GM18907 (cell line): ENCODE data around the gene SULF2.

Source experiments
- ATAC-seq: cut with Tn5 transposase; IDR thresholded peaks from one replicate; pipeline ENCODE4 v1.9.1; 2021; ENCODE audit warnings: mild to moderate bottlenecking, moderate library complexity; ENCODE audit not compliant: unreplicated experiment

Gene SULF2

DNA sequence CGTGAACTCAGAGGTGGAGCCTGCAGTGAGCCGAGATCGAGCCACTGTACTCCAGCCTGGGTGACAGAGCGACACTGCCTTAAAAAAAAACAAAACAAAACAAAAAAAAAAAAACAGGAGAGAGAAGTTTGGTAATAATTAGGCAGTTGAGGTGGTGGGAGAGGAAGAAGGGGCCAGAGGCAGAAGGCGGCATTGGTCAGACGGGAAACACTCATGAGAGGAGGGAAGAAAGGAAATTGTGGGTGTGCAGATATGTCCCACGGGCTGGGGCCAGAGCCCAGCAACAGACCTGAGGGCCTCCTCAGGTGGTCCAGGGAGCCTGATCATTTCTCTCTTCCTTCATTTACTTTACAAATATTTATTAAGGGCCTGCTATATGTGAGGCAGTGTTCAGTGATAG, 20.0 kb downstream of the SULF2 start:
- no peak for ATAC-seq

DNA sequence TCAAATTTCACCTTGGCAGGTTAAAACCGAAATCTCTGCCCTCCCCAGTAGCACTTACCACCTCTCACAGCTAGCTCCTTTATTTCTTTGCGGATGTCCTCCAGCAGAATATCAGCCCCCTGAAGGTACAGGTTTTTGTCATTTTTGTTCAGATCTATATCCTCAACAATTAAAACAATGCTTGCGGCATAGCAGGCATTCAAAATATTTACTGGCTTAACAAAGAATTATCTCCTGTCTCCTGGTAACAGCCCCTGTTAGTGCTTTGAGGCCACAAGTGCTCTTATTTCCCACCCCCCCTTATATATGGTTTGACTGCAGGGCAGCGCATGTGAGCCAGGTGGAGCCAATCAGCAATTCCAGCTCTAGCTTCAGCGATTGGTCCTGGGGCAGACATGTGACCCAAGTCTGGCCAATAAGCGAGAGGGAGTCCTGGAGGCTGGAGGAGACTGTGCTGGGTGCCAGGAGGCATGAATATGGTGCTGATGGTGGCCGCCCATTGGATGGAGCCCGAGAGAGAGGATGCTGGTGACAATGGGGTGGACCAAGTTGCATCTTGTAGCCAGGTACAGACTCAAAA, 21.0 kb downstream of the SULF2 start:
- no peak for ATAC-seq

DNA sequence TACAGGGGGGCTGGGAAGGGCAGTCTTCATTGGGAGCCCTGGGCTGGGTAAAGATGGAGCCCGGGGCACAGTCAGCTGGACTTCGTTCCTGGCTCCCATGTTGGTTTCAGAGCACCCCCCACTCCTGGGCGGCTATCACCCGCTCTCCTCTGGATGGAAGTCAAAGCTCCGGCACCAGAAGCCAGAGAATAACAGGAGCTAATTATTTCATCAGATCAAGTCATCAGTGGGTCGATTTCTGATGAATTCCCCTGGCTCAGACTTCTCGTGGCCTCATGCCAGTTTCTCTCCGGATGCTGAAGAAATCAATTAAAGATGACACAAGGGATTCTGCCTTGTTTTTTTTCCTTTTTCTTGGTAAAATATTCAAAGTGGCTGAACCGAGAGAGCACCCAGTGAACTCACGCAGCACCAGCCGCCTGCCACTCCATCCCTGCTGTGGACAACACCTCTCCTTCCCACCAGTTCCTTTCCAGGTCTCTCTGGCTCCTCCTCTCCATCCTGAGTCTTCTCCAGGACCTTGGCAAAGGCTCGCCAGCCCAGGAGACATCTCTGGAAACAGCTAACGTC, 22.5 kb downstream of the SULF2 start:
- no peak for ATAC-seq

DNA sequence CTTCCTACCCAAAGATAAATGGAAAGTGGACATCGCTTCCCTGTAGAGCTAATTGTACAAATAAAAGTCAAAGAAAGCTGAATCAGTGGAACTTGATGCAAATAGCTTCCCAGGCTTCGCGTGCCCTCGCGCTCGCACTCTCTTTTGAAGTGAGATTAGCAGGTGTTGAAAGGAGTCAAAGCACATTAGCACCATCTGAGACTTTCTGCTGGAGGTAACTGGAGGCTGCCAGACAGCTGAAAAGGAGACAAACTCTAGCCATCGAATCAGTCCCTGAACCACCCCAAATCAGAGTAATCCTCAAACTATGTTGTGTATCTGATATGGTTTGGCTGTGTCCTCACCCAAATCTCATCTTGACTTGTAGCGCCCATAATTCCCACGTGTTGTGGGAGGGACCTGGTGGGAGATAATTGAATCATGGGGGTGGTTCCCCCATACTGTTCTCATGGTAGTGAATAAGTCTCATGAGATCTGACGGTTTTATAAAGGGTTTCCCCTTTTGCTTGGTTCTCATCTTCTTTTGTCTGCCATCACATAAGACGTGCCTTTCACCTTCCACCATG, 23.7 kb downstream of the SULF2 start:
- ATAC-seq, result no peak

DNA sequence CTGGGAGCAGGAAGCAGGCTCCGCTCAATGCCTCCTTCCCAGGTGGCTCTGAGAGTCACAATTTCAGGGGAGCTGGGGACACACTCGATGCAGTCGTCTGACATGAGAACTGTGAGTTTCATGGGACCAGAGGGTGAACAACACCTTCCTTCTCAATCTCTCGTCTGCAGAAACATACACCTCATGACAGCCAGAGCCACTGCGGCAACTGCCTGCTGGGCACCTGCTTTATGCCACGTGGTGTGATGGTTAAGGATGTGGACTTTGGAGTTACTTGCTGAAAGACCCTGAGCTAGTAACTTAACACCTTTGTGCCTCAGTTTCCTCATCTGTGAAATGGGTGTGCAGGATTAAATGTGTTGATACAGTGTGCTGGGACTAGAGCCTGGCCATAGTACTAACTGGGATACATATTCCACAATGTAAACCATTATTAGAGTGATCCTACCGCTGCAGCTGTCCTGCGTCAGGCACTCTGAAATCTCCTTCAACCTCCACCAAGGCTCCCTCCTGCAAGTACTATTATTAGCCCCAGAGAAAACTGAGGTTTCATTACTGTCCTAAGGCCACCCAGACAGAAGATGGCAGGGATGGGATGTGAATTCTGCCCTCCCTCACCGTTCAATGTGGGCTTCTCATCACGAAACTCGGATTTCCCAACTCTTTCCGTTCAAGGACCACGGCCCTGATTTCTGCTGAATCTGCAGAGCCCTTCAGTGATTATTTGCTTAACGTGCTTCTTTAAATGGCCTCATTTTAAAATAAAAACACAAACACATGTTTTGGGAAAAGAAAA, 24.4 kb downstream of the SULF2 start:
- ATAC-seq, result no peak

DNA sequence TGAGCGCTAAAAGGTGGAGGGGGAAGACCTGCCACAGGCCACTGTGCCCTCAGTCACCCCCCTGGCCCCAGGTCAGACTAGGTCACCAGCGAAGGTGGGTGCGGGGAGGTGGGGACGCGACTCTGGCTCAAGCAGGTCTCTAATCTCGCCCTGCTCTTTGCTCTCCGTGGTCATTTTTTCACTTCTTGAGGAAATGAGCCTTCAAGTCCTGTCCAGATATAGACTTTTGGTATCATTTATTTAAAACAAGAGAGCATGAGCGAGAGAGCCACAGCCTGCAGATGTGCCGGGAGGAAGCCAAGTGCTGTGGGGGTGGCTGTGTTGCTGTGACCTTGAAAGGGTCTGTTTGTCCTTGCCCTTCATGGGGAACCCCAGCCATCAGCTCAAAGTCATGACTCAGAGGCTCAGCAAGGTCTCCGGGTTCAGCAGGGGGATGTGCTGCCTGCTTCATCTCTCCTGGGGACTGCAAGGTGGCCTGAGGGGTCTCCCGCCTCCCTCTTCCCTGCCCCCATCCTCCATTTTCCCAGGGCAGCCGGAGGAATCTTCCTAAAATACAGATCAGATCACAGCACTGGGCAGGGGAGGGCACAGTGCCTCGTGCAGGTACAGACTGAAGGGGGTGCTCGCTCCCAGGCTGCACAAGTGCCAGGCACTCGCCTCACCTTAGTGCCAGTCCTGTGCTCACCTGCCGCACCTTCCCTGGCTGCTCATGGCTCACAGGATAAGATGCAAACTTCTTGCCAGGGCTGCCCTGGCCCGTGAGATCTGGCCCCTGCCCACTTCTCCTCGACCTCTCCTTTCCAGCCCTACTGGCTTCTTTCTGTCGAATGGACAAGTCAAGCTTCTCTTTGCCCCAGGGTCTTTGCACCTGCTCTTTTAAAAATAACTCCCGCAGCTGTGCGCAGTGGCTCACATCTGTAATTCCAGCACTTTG, 26.5 kb downstream of the SULF2 start:
- ATAC-seq, result no peak

DNA sequence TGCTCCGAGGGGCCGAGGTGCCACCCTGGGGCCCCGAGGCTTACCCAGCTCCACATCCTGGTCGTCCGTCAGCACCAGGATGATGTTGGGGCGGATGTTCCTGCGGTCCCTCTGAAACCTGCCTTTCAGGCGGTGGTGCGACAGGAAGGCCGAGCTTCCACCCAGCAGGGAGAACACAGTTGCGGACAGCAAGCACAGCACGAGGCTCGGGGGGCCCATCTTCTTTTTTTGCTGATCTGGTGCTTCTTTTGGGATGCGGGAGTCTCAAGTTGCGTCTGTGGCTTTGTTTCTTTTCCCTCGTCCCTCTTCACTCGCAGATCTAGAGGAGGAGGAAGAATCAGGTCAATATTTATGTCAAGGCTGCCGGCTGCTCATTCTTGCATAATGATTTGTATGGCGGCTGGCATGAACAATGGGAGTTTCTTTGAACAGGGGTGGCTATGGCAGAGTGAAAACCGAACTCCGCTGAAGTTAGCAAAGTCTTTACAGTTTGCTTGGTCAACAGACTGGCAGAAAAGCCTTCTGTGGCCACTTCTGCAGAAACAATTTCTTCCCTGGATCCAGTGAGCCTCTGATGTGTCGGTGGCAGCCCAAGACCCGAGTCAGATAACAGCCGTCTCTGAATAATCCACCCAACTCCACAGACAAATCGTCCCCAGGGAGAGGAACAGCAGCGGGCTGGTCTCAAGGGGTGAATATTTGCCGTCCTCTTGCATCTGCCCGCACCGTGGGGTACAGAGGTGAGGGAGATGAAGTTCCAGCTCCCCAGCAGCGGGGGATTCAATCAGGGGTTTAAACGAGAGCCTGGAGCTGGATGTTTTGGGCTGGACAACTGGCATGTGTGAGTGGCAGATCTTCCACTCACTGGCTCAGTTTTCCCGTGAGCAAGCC, 27.9 kb downstream of the SULF2 start:
- ATAC-seq, result no peak

DNA sequence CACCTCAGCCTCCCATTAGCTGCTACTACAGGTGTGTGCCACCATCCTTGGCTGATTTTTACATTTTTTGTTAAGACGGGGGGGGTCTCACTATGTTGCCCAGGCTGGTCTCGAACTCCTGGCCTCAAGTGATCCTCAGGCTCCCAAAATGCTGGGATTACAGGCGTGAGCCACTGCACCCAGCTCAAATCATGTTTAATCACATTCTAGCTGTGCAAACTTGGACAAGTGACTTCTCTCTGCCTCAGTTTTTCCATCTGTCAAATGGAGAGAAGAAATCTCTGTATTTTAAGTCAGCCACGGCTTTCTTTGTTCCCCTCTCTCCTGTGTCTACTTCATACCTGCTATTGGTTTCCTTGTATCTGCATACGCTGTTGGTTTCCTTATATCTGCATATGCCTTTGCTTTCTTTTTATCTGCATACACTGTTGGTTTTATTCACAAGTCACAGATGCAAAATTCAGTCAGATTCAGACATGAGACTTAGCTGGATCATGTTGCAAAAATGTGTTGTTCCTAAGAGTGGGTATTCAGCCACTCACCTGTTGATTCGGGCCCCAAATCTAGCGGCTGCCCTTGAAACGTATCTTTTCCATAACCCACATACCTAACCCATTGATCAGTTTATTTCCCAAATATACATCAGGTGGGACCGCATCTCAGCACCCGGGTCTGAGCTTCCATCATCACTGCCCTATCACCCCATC, 30.2 kb downstream of the SULF2 start:
- ATAC-seq, result no peak

DNA sequence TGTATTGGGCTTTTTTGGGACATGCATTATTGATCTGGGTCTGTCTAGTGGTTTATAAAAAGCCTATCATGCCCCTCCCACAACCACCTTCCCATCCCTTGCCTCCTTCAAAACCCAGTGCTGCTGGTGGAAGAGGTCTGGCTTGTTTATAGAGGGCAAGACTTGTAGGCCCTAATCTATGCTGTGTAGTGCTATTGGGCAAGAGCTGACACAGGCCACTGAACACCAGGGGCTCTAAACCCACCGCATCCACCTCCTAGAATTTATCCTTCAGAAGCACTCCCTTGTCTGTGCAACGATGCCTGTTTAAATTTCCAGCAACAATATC, 30.9 kb downstream of the SULF2 start:
- ATAC-seq, result no peak

DNA sequence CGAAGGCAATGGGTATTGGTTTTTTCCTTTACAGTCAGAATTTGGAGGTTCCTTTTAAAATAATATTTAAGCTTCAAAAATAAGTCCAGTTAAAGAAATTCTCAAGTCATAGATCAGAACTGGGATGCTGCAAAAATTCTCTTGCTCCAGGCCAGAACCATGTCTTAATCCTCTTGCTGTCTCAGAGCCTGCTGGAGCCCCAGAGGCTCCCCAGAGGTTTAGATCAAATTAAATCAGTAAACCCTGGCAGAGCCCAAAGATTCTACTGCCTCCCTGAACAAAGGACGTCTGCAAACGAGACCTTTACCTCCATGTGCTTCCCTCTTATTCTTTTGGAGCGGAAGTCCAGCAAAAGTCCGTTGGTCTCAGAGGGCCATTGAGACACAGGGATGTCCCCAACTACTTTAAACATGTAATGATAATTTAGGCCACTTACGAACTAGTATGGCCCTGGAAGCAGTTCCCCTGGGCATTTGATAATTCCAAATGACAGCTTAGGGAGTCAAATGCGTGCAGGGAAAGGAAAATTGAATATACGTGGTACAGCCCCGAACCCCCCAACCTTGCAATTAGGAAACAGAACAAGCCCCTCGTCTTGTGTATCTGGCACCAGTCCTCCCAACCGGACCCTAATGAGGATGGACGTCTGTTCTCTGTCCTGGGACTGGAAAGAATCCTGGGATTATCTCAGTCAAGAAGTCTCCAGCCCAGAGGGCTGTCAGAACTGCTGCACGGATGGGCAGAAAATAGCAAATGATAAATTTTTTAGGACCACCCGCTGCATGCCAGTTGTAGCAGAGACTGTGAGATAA, 31.5 kb downstream of the SULF2 start:
- no peak for ATAC-seq

DNA sequence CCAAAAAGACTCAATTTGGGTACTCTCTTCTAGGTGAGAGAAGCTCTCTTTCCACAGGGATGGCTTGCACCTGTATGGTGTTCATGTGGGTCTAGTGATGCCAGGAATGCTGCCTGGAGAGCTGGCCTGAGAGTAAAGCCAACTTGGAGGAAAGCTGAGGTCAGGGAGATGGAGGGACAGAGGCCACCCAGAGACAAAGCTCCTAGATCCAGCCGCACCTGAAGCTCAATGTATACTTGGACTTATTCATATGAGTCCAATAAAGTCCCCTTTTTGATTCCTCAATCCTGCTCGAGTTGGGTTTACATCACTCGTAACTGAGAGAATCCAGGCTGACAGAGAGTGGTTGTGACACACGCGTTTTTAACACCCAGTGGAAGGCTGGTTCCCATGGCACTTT, 33.8 kb downstream of the SULF2 start:
- no peak for ATAC-seq

DNA sequence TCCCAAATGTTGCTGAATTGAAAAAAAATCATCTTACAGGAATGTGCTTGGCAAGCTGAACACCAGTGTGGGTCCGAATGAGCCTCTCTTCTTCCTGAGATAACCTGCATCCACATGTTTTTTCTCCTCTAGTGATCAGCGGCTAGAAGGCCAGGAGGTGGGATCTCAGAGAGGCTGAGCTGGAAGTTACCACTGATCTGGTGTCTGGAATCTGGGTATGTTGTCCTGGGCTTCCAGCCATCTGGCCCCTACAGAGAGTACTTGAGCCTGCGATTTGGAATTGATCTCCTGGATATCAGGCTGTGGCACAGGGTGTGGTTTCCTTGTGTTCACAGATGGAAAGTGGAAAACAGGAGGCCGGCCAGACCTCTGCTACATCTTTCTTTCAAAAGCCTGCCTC, 35.9 kb downstream of the SULF2 start:
- no peak for ATAC-seq

DNA sequence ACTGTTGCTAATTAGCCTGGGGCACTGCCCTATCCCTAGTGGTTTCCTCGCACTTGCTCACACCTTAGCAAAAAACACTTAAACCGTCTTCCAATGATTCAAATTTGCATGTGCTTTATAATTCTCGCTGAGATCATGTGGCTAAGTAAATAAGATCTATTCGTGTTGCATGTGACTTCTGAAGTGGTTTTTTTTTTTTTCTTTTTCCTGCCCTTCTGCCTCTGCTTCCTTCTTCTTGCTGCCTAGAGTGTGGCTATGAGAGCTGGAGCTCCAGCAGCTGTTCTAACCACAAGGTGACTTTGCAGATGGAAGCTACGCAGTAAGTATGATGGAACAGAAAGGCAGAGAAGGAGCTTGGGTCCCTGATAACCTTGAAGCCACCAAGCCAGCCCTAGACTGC, 36.5 kb downstream of the SULF2 start:
- ATAC-seq, result no peak

DNA sequence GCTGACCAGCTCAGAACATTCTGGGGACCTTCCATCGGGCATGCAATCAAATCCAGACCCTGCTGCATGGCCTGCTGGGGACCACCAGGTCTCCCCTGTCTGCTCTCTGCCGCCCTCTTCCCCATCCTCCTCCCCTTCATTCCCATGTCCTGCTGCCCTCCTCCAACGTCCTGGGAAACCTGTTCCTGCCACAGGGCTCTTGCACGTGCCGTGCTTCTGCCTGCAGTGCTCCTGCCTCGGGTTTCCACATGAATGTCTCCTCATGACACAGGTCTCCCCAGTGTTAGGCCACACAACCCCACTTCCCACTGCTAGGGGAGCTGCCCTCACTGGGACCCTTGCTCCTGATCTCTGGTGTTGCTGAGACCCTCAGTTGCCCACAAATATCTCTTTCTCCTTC, 37.2 kb downstream of the SULF2 start:
- ATAC-seq, result no peak

DNA sequence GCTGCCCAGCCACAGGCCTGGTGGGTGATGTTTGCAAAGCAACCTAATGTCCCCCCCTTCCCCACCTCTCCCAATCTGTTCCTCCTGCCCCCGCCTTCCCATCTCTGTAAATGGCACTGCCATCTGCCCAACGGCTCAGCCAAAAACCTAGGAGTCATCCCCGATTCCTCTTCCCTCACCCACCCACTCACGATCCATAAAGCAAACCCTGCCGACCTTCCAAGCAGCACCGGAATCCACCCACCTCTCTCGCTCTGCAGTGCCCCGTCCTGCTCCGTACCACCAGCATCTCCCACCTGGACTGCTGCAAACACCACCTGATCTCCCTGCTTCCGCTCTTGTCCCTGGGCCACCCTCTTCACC, 37.6 kb downstream of the SULF2 start:
- ATAC-seq, result no peak

DNA sequence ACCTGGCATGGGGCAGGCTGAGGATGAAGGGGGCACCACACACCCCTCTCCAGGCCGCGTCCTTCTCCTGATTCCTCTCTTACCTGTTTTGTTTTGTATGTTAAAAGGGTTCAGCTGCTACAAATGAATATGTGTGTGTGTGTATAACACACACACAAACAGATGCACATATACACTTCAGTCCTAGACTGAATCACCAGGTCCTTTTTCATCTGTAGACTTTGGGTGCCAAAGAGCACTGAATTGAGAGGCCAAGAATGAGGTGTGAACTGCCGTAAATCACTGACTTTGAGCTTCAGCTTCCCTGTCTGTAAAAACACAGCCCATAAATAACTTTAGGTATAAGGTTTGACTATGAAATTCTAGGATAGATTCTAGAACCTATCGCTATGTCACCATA, 40.5 kb downstream of the SULF2 start:
- no peak for ATAC-seq

DNA sequence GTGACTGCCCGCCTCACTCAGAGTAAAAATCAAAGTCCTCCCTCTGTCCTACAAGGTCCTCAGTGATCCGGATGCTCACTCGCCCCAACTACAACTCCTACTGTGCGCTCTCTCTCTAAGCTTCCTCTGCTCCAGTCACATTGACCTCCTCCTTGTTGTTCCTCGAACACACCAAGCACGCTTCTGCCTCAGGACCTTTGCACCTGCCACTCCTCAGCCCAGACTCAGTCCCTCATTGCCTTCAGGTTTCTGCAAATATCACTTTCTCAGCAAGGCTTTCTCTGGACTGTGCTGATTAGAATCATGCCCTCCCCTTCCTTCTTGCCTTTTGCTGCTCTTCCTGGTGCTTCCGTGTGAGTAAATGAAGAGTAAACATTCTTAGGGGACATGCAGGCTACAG, 41.6 kb downstream of the SULF2 start:
- ATAC-seq, result no peak

DNA sequence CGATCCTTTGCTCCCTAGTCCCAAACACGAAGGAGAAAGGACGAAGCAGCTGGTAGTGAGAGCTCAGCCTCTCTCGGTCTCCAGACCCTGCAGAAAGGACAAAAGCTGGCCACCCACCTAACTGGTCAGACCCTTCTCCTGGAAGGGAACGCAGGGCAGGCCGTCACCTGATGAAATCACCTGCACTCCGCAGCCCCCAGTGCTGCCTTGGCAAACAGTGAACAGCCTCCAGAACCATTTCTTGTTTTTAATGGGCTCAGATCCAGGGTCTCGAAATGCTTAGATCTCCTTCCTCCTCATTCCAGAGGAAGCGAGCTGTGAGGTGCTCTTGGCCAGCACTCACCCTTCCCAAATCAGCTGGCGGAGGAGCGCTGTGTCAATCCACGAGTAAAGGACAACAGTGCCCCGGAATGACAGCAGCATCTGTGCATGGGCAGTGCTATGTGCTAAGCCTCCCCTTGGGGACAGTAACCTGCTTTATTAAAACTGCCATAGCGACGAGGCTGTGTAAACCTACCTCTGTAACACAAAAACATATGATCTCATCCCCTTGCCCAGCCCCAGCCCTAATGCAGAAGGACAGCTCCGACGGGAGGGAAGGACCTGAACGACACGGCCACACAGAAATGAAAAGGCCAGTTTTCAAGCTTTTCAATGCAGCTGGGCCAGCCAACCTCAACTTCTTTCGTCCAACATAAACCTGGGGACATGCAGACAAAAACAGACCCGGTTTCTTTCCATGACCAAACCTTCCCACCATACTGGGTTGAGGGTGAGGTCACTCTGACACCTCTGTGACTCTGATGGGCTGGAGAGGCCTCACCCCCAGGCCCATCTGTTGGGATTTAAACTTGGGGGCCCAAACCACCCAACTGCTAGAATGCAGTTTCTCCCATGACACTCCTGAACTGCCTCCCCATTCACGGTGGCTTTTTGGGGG, 43.3 kb downstream of the SULF2 start:
- ATAC-seq, result no peak
